ENCODE measurements around the gene MYLK4.
"Not testable (repeated sequence)": the region's sequence is repeated elsewhere in the genome, so short reads cannot be mapped to it uniquely, and the experiment has no call there.

Gene MYLK4

GRCh38 chr6:2775003-2775402 lies 24.3 kb upstream of the MYLK4 start:
- no peak for DNase-seq

GRCh38 chr6:2773449-2773848 lies 22.7 kb upstream of the MYLK4 start:
- DNase-seq, result no peak

- no peak for DNase-seq
These were observed 22.1 kb upstream of the MYLK4 start for GRCh38 chr6:2772840-2773239.

DNA sequence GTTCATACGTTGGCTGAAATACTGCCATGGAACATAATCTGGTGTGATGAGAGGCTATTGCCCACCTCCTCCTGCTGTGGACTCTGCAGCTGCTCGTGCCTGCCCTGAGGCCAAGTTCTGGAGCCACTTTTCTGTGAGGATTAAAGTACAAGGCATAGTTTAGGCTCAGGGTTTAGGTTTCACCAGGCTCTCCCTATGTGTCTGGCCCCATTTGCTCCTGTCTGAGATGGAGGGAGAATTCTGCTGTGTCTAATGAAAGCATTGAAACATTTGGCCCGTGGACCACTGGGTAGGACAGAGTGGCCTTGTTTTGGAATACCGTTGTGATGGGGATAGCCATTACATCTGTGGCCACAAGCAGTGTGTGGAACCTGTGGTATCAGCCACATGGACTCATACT lies 20.4 kb upstream of the MYLK4 start:
- no peak for DNase-seq

DNA sequence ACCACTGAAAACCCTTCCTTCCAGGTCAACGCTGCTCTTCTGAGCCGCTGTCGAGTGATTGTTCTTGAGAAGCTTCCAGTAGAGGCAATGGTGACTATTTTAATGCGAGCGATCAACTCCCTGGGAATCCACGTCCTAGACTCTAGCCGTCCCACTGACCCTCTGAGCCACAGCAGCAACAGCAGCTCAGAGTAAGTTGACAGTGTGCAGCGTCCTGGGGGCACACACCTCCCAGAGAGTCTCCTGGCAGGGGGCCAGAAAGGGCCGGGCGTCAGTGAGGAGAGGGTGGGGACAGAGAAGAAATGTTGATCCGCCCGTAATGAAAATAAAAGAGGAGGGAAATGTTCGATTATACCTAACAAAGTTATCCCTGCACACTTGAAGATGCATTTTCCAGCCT lies 19.4 kb upstream of the MYLK4 start:
- DNase-seq, result no peak

DNA sequence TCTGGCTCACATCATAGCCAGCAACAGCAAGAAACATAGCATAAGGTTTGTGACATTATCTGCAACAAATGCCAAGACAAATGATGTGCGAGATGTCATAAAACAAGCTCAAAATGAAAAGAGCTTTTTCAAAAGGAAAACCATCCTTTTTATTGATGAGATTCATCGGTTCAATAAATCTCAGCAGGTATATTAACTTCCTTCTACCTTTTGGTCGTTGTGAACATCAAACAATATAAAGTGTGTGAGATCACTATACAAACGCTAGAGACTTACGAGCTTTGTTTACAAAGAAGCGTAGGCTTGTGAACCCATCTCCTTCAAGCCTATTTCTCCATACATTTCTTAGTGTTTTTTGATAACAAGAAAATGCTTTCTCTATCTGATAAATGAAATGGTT lies 18.0 kb upstream of the MYLK4 start:
- DNase-seq, result no peak

- DNase-seq, result no peak
These were observed 17.2 kb upstream of the MYLK4 start for GRCh38 chr6:2767657-2768524.

DNA sequence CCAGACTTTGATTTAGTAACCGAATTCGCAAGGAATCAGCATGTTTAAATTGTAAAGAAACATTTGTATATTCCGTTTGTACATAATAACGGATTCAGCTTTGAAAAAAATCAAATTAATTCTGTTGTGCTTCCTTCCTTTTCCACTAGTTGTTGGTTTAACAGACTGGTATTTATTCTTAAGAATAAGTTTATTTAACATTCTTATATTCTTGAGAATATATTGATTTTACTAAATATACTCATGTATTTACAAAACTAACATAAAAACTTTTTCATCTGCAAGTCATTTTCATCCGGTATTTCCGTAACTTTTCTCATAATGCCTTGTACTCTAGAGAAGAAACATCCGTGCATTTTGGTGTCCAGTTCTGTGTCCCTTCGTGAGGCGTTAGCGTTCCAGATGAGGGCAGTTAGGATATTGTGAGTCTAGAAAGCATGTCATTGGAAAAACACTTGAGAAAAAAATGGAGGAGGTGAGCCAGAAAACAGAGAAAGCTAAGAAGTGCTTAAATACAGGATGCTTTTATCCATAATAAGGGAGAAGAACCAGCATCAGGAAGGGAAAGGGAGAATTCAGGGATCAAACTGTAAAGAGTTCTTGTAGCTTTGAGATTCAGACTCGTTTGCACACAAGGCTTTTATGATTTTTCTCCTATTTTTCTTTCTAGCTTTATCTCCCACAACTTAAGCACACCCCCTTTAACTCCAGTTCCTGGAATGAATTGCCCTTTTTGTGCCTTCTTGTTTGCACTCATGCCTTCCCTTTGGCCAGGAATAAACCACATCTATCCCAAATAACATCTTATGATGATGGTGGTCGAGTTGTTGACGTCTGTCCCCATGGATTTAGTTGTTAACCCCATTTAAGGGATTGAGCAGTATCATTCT lies 16.3 kb upstream of the MYLK4 start:
- no peak for DNase-seq

- no peak for DNase-seq
These were observed 15.4 kb upstream of the MYLK4 start for GRCh38 chr6:2765896-2766766.

DNA sequence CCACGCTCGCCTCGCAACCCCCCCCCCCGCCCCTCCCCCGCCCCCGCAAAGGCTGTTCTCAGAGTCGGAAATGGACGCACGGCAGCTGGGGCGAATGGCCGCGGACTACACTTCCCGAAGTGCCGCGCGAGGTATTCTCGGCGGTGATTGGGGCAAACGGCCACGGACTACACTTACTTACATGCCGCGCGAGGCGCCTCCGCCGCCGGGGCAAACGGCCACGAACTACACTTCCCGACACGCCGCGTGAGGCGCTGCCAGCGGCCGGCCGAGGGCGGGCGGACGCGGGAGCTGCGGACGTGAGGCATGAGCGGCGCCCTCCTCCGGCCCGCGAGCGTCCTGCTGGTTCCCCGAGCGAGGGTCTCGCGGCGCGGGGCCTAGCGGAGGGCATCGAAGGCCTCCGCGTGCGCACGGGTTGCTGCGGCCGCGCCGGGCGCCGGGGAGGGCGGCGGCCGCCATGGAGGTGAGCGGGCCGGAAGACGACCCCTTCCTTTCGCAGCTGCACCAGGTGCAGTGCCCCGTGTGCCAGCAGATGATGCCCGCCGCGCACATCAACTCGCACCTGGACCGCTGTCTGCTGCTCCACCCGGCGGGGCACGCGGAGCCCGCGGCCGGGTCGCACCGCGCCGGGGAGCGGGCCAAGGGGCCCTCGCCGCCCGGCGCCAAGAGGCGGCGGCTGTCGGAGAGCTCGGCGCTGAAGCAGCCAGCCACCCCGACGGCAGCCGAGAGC lies 14.6 kb upstream of the MYLK4 start, which contains the start of gene WRNIP1:
WRNIP1 (plus strand) TSS at position 228 of the 730 bp plus-strand sequence; CDS start at position 458, 230 bp downstream.
- DNase-seq, result peak; percentile 96

DNA sequence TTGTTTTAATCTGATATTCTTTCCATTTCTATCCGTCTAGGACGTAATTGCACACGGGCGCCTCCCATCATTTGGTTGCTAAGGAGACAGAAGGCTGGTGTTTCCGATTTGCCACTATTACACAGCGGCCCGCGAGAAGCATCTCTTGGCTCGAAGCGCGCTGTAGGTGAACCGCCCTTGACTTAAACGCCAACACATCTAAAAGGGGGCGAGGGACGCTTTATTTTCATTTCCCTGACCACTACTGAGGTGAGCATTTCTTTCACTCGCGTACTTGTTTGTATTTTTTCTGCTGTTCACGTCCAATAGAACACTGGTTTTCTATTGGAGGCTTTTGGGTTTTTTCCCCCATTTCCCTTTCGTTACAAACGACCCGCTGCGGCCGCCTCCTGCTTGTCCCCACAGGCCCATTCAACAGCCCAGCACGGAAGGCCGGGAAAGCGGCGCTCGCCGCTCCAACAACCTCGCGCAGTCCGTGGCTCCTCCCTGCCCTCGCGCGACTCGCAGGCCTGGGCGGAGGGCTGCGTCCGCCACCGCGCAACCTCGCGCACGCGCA lies 14.0 kb upstream of the MYLK4 start:
- DNase-seq, result peak; percentile 63

GRCh38 chr6:2763876-2764540 lies 13.3 kb upstream of the MYLK4 start:
- DNase-seq, result no peak

DNA sequence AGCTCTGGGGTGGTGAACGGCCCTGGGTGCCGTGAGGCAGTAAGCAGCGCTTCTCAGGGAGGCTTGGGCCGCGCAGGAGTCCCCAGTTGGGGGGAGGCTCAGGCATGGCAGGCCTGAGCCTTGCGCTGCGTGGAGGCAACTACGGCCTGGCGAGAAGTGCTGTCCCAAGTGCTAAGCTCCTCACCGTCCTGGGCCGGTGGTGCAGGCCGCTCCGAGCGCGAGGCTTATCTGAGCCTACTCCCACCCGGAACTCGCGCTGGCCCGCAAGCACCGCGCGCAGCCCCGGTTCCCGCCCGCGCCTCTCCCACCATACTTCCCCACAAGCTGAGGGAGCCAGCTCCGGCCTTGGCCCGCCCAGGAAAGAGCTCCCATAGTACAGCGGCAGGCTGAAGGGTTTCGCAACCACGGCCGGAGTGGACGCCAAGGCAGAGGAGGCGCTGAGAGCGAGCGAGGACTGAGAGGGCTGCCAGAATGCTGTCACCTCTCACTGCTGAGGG lies 12.7 kb upstream of the MYLK4 start:
- no peak for DNase-seq

DNA sequence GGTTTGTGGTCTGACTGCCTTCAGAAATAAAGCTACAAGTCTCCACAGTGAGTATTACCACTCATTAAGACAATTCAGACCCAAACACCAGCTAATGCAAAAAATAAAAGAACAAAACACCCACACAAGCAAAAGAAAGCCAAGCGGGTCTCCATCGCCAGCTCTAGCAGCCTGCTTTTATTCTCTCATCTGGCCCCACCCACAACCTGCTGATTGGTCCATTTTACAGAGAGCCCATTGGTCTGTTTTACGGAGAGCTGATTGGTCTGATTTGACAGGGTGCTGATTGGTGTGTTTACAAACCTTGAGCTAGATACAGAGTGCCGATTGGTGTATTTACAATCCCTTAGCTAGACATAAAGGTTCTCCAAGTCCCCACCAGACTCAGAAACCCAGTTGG lies 12.1 kb upstream of the MYLK4 start:
- not testable (repeated sequence) for DNase-seq

- DNase-seq, result no peak
These were observed 10.4 kb upstream of the MYLK4 start for GRCh38 chr6:2760882-2761842.

DNA sequence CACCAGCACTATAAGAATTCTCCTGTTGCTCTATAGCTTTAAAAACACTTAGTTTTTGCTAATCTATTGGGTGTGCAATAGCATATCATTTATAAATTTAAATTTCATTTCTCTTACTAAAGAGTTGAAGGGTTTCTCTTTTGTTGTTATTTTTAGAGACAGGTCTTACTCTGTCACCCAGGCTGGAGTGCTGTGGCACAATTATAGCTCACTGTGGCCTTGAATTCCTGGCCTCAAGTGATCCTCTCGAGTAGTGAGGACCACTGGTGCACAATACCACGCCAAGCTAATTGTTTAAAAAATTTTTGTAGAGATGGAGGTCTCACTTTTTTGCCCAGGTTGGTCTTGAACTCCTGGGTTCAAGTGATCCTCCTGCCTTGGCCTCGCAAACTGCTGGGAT lies 8.3 kb upstream of the MYLK4 start:
- DNase-seq, result no peak

DNA sequence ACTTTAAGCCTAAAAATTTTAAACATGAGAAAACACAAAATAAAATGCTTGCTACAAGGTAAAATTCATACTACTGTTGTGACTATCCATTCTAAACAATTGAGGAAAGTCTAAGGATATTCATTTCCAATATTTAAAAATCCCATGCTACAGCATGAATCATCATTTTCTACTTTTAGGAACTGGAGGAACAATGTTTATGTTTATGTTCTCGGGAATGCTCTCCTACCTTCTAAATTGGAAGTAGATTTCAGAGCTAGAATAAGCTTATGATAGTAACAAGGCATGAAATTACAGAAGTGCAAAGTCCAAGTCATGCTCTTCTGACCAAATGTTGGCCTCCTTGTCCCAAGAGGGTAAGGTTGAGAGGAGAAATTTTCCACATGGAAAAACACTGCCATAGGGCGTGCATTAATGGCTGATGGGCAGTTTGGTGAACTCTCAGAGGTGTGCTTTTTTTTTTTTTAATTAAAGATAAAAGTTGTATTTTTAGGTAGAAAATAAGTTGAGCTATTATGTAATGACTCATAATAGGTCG lies 6.0 kb upstream of the MYLK4 start:
- no peak for DNase-seq

GRCh38 chr6:2756241-2756640 lies 5.5 kb upstream of the MYLK4 start:
- DNase-seq, result no peak

DNA sequence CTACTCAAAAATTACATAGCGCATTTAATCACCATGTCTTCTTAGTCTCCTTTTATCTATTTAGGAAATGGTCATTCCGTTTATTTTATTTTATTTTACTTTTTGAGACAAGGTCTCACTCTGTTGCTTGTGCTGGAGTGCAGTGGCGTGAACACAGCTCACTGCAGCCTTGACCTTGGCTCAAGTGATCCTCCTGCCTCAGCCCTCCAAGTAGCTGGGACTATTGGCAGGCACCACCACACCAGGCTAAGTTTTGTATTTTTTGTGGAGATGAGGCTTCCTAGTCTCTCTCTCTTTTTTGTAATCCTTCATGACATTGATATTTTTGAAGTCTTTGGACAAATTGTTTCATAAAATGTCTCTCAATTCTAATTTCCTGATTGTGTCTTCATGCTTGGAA lies 4.7 kb upstream of the MYLK4 start:
- no peak for DNase-seq

DNA sequence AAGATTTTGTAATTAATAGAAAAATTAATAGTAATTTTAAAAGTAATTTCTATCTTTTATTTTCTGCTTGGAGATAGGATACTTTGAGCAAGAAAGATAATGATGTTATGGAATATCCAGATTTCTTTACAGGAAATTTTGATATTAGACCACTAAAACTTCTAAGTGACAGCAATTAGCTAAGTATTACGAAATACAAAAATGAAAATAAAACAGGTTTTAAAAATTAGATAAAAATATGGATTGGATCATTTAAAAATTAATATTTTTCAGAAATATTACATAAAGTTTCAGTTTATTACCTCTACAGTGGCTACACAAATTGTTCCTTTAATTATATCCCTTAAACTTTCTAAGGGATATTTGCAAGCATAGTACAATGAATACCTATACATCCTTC lies 4.2 kb upstream of the MYLK4 start:
- no peak for DNase-seq
